HCT116 (cell line): ENCODE results near the gene FBXO30.

Experiments used
- CTCF ChIP-seq, 3 experiments: fragments of 200-600 bp in 1 of 3; sonication (generic) in 1 of 3; IDR thresholded peaks in 2 of 3; conservative IDR thresholded peaks in 1 of 3; 2 replicates each; pipeline ENCODE4 v1.5.1; 2012 to 2017; ENCODE audit warnings: low read depth in 2 of 3, low read length in 2 of 3, antibody characterized with exemption in 1 of 3, borderline replicate concordance in 1 of 3, control low read depth in 1 of 3, mild to moderate bottlenecking in 1 of 3, mixed read lengths in 1 of 3, mixed run types in 1 of 3, moderate library complexity in 1 of 3; ENCODE audit not compliant: insufficient read depth in 1 of 3
- EZH2 ChIP-seq: fragments of 200-600 bp; sonication (generic); IDR thresholded peaks from 2 replicates; pipeline ENCODE4 v1.6.1; 2017; ENCODE audit warnings: antibody characterized with exemption, mixed run types
- RAD21 ChIP-seq: IDR thresholded peaks from 2 replicates; pipeline ENCODE4 v1.6.1; 2012; ENCODE audit warnings: low read depth, mild to moderate bottlenecking
- SIN3A ChIP-seq: IDR thresholded peaks from 2 replicates; pipeline ENCODE4 v1.6.1; 2012; ENCODE audit warnings: low read depth
- SP1 ChIP-seq: IDR thresholded peaks from 2 replicates; pipeline ENCODE4 v1.6.1; 2012; ENCODE audit warnings: low read depth

- TF ChIP-seq RAD21 = no peak
- TF ChIP-seq CTCF (IDR thresholded peaks at IDR 0.05 in 2 of 3, conservative IDR thresholded peaks at IDR 0.05 in 1 of 3; ENCODE audit: borderline replicate concordance in 1 of 3, insufficient read depth in 1 of 3, low read depth in 2 of 3, low read length in 2 of 3) = no peak
- TF ChIP-seq EZH2 = no peak
- no peak for TF ChIP-seq SP1
- no peak for TF ChIP-seq SIN3A
Observed at GRCh38 chr6:145819994-145820393, 5.4 kb upstream of the FBXO30 start.
